Measurements from ENCODE around the gene PTPRN2. TPM values are rescaled to one million over a fixed set of nuclear protein-coding genes. Genes with fewer than 3 reads are reported as not detected.

The PTPRN2 gene
- total and polyA plus RNA-seq, 7 donors = 0.47 to 0.82 (median 0.51) TPM

GRCh38 chr7:157607218-157607617 lies 980.4 kb downstream of the PTPRN2 start:
- no peak overlapping the region for H3K27ac ChIP-seq
- H3K36me3 ChIP-seq (ENCODE audit: insufficient read depth in 1 of 2, low read depth in 1 of 2) = no peaks in the 10 kb centered on the region
- DNase-seq (no peak), ATAC-seq (no peak)
- 77 to 81% (median 78%) methylated on average over 9 to 10 of the region's 10 CpGs for WGBS, 3 donors
- no peaks in the 10 kb centered on the region for H3K9me3 ChIP-seq
- H3K4me3 ChIP-seq = no peak overlapping the region
- no peaks in the 10 kb centered on the region for H3K4me1 ChIP-seq
- H3K27me3 ChIP-seq (ENCODE audit: insufficient read depth in 3 of 3, low read length in 2 of 3) = peaks cover 0 to 21% (median 11%) of the 10 kb centered on the region in 3 donors
- no peak for TF ChIP-seq CTCF (IDR thresholded peaks at IDR 0.05)
- intact Hi-C loops (cut with DNase I) = no loop called here

GRCh38 chr7:157606140-157606539 lies 981.5 kb downstream of the PTPRN2 start:
- Histone ChIP-seq H3K9me3 (no peaks in the 10 kb centered on the region), H3K27me3 (ENCODE audit: insufficient read depth in 3 of 3, low read length in 2 of 3) (peaks cover 0 to 12% (median 11%) of the 10 kb centered on the region in 3 donors), H3K36me3 (ENCODE audit: insufficient read depth in 1 of 2, low read depth in 1 of 2) (no peaks in the 10 kb centered on the region), H3K27ac (no peak overlapping the region), H3K4me1 (no peaks in the 10 kb centered on the region), H3K4me3 (no peak overlapping the region)
- DNase-seq (no peak), ATAC-seq (no peak)
- intact Hi-C loops (cut with DNase I) = no loop called here
- WGBS, 3 donors = 36 to 43% (median 40%) methylated on average over 6 to 9 of the region's 9 CpGs
- TF ChIP-seq CTCF (IDR thresholded peaks at IDR 0.05) = no peak

- ATAC-seq (no peak), DNase-seq (no peak)
- TF ChIP-seq CTCF (IDR thresholded peaks at IDR 0.05) = no peak
- Histone ChIP-seq H3K4me3 (no peak overlapping the region), H3K4me1 (no peaks in the 10 kb centered on the region), H3K36me3 (ENCODE audit: insufficient read depth in 1 of 2, low read depth in 1 of 2) (no peaks in the 10 kb centered on the region), H3K27me3 (ENCODE audit: insufficient read depth in 3 of 3, low read length in 2 of 3) (peaks cover 0 to 11% (median 10%) of the 10 kb centered on the region in 3 donors), H3K9me3 (no peaks in the 10 kb centered on the region), H3K27ac (no peak overlapping the region)
- intact Hi-C loops (cut with DNase I) = no loop called here
- 77 to 84% (median 78%) methylated on average over 3 of the region's 3 CpGs for WGBS, 3 donors
Measured at GRCh38 chr7:157605638-157606037, 982.0 kb downstream of the PTPRN2 start.

GRCh38 chr7:157604661-157605381 lies 982.8 kb downstream of the PTPRN2 start:
- no peak for DNase-seq
- Histone ChIP-seq H3K4me1 (no peaks in the 10 kb centered on the region), H3K36me3 (ENCODE audit: insufficient read depth in 1 of 2, low read depth in 1 of 2) (no peaks in the 10 kb centered on the region), H3K9me3 (no peaks in the 10 kb centered on the region), H3K27me3 (ENCODE audit: insufficient read depth in 3 of 3, low read length in 2 of 3) (peaks cover 0 to 7% (median 4%) of the 10 kb centered on the region in 3 donors), H3K27ac (no peak overlapping the region), H3K4me3 (no peak overlapping the region)
- no peak for TF ChIP-seq CTCF (IDR thresholded peaks at IDR 0.05)
- no peak for ATAC-seq
- intact Hi-C loops (cut with DNase I) = no loop called here
- 81 to 86% (median 84%) methylated on average over 19 to 21 of the region's 21 CpGs for WGBS, 3 donors

- DNase-seq (no peak), ATAC-seq (no peak)
- Histone ChIP-seq H3K4me3 (no peak overlapping the region), H3K27ac (no peak overlapping the region), H3K4me1 (no peaks in the 10 kb centered on the region), H3K9me3 (no peaks in the 10 kb centered on the region), H3K36me3 (ENCODE audit: insufficient read depth in 1 of 2, low read depth in 1 of 2) (no peaks in the 10 kb centered on the region), H3K27me3 (ENCODE audit: insufficient read depth in 3 of 3, low read length in 2 of 3) (peaks cover 0 to 6% (median 4%) of the 10 kb centered on the region in 3 donors)
- no peak for TF ChIP-seq CTCF (IDR thresholded peaks at IDR 0.05)
- WGBS, 3 donors = 84 to 87% (median 87%) methylated on average over 21 of the region's 21 CpGs
- intact Hi-C loops (cut with DNase I) = no loop called here
Measured at GRCh38 chr7:157603716-157604115, 983.9 kb downstream of the PTPRN2 start.

Measured in psoas muscle (tissue), 8 donors.